ENCODE data around the gene KLC1. TPM values are rescaled to one million over a fixed set of nuclear protein-coding genes. Genes with fewer than 3 reads are reported as not detected.

KLC1 gene
- polyA plus RNA-seq, 2 of the 4 experiments (the other 2 are of a cell fraction) = 81.8 to 150 TPM

DNA sequence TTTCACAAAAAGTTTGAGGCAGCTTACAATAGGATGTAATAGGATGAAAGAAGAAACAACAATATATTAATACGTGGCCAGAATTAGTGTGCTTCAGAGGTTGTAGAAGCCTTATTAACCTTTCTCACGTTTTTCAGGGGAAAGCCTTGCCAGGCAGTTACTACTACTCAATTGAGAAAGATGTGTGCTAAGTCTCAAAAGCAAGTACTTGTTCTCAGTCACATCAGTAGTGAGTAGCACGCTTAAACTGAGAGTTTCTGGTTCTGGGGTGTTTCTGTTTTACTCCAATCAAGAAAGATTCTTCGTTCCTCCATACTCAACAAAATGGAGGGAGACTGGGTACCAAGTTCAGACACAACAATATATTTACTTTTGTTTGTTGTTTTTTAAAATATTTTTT lies 38.7 kb downstream of the KLC1 start (continued):
- TF ChIP-seq ZFP36 (IDR thresholded peaks at IDR 0.05; ENCODE audit: borderline replicate concordance, partially characterized antibody) (no peak), ZSCAN20 (CRISPR knock-in tag; IDR thresholded peaks at IDR 0.05) (no peak)

DNA sequence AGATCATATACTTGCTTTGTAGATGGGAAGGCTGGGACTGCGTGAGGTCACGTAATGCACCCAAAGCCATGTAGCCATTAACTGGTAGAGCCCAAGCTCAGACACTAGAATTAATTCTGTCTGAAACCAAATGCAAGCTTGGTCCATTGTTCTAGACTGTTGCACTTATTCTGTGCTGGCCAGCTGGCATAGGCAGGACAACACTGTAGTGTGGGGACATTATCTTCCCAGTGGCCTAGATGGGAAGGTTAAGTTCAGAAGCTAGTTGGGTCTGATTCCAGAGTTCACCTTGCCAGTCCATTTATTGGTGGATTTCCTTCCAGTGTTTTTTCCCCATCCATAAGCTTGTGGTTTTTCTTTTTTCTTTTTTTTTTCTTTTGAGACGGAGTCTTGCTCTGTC lies 39.1 kb downstream of the KLC1 start:
- H3K4me3 ChIP-seq = no peak overlapping the region
- CTCF ChIA-PET = interaction anchor here (0.6 to 1.8 kb wide), 4 partner anchors 9 to 90 kb away, joined by 3 read pairs; no protein-coding TSS in a partner anchor
- no peak for FAIRE-seq
- no peak overlapping the region for H3K4me2 ChIP-seq
- POLR2A ChIA-PET = no interaction called here
- H3K9me3 ChIP-seq = no peaks in the 10 kb centered on the region
- ATAC-seq = no peak
- DNase-seq (ENCODE audit: low read depth in 1 of 2, low spot score in 1 of 2) = no peak
- 97% methylated on average over 3 of the region's 3 CpGs for WGBS (ENCODE audit: missing lambda C conversion rate)
- TF ChIP-seq RARB (CRISPR knock-in tag; IDR thresholded peaks at IDR 0.05) (no peak), KDM5A (IDR thresholded peaks at IDR 0.05) (no peak), NR3C1 (IDR thresholded peaks at IDR 0.05) (no peak), SREBF2 (IDR thresholded peaks at IDR 0.05) (no peak), HOXB13 (CRISPR knock-in tag; IDR thresholded peaks at IDR 0.05; ENCODE audit: low read depth) (no peak), POLR2AphosphoS2 (conservative IDR thresholded peaks at IDR 0.05; ENCODE audit: low read length) (no peak), USF2 (IDR thresholded peaks at IDR 0.05) (no peak), ZNF302 (CRISPR knock-in tag; IDR thresholded peaks at IDR 0.05) (no peak), ESRRA (IDR thresholded peaks at IDR 0.05; ENCODE audit: borderline replicate concordance, low read length) (no peak)
- TF ChIP-seq, protein P1, sequence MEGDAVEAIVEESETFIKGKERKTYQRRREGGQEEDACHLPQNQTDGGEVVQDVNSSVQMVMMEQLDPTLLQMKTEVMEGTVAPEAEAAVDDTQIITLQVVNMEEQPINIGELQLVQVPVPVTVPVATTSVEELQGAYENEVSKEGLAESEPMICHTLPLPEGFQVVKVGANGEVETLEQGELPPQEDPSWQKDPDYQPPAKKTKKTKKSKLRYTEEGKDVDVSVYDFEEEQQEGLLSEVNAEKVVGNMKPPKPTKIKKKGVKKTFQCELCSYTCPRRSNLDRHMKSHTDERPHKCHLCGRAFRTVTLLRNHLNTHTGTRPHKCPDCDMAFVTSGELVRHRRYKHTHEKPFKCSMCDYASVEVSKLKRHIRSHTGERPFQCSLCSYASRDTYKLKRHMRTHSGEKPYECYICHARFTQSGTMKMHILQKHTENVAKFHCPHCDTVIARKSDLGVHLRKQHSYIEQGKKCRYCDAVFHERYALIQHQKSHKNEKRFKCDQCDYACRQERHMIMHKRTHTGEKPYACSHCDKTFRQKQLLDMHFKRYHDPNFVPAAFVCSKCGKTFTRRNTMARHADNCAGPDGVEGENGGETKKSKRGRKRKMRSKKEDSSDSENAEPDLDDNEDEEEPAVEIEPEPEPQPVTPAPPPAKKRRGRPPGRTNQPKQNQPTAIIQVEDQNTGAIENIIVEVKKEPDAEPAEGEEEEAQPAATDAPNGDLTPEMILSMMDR (IDR thresholded peaks at IDR 0.05) = no peak
- no peak overlapping the region for H3K27ac ChIP-seq
- no peaks in the 10 kb centered on the region for H3K4me1 ChIP-seq

DNA sequence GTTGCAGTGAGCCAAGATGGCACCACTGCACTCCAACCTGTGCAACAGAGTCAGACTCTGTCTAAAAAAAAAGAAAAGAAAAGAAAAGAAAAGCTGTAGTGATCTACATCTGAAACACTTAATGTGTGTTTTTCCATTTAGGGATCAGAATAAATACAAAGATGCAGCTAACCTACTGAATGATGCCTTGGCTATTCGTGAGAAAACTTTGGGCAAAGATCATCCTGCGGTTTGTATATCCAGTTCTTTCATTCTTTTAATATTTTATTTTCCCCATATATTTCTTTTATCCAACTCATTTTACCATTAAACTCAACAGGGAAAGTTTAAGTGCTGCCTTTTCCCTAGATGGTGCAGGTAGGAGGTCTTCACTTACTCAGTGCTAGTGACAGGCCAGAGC lies 40.4 kb downstream of the KLC1 start:
- no peak for ATAC-seq

DNA sequence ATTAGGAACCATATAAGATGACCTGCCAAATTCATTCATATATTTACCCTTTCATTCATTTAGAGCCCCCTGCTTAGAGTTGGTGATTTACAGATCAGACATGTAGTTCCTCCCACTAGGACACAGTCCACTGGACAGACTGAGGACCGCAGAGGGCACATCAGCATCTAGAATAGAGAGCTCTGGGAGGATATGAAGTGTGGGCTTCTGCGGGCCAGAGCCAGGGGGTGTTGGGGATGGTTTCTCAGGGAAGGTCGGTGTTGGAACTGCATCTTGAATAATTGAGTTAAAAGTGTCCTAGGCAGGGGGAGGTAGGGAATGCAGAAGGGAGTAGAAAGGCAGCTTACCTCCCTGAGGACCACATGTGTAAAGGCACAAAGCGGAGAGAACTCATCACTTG lies 42.9 kb downstream of the KLC1 start:
- DNase-seq (ENCODE audit: low read depth in 1 of 2, low spot score in 1 of 2) (no peak), ATAC-seq (no peak), FAIRE-seq (no peak)
- Histone ChIP-seq H3K9me3 (no peaks in the 10 kb centered on the region), H3K4me3 (no peak overlapping the region), H3K4me1 (no peaks in the 10 kb centered on the region), H3K27ac (no peak overlapping the region), H3K4me2 (no peak overlapping the region)
- 94% methylated on average over 4 of the region's 4 CpGs for WGBS (ENCODE audit: missing lambda C conversion rate)
- CTCF ChIA-PET = interaction anchor here (0.9 to 1.2 kb wide), 2 partner anchors 20 to 44 kb away, joined by 3 read pairs; no protein-coding TSS in a partner anchor
- POLR2A ChIA-PET = no interaction called here
- TF ChIP-seq SMC3 (IDR thresholded peaks at IDR 0.05) (no peak), KDM5A (IDR thresholded peaks at IDR 0.05) (no peak), RCOR1 (IDR thresholded peaks at IDR 0.05; ENCODE audit: low read depth, low read length) (no peak), RFX5 (IDR thresholded peaks at IDR 0.05) (no peak), MYC (IDR thresholded peaks at IDR 0.05; ENCODE audit: borderline replicate concordance, low read length) (no peak), KDM1A (IDR thresholded peaks at IDR 0.05; ENCODE audit: low read depth) (no peak), FOSL2 (IDR thresholded peaks at IDR 0.05) (no peak), FOSL2 (CRISPR knock-in tag; IDR thresholded peaks at IDR 0.05) (no peak), PHF8 (IDR thresholded peaks at IDR 0.05; ENCODE audit: borderline replicate concordance, low read depth) (no peak), JUN (IDR thresholded peaks at IDR 0.05) (no peak), POLR2A (IDR thresholded peaks at IDR 0.05; ENCODE audit: low read length) (no peak), E2F6 (IDR thresholded peaks at IDR 0.05; ENCODE audit: borderline replicate concordance, low read depth) (no peak), RARB (CRISPR knock-in tag; IDR thresholded peaks at IDR 0.05) (no peak)
- TF ChIP-seq, protein P2, sequence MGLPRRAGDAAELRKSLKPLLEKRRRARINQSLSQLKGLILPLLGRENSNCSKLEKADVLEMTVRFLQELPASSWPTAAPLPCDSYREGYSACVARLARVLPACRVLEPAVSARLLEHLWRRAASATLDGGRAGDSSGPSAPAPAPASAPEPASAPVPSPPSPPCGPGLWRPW (IDR thresholded peaks at IDR 0.05) = no peak

More for the DNA sequence above, 40.4 kb downstream of the KLC1 start:
- DNase-seq (ENCODE audit: low read depth in 1 of 2, low spot score in 1 of 2) (no peak), FAIRE-seq (no peak)
- ChIA-PET POLR2A (no interaction called here), CTCF (interaction anchor here (0.6 to 1.8 kb wide), 3 partner anchors 10 to 31 kb away, joined by 3 read pairs; no protein-coding TSS in a partner anchor)
- H3K9me3 ChIP-seq = no peaks in the 10 kb centered on the region
- TF ChIP-seq EP300 (IDR thresholded peaks at IDR 0.05) (no peak), HOXB13 (CRISPR knock-in tag; IDR thresholded peaks at IDR 0.05; ENCODE audit: low read depth) (no peak), SREBF2 (IDR thresholded peaks at IDR 0.05) (no peak)
- TF ChIP-seq, protein P2 (IDR thresholded peaks at IDR 0.05) = no peak
- no peaks in the 10 kb centered on the region for H3K4me1 ChIP-seq
- H3K4me2 ChIP-seq = no peak overlapping the region
- H3K4me3 ChIP-seq = no peak overlapping the region
- H3K27ac ChIP-seq = no peak overlapping the region
- WGBS (ENCODE audit: missing lambda C conversion rate) = 91% methylated on average over 2 of the region's 2 CpGs

All from A549 (cell line).